MM.1S (cell line): Measurements from ENCODE around the gene HLA-G.

Experiments
- CTCF ChIP-seq: fragments of 300-600 bp; sonication (generic); IDR thresholded peaks from 2 replicates; pipeline ENCODE4 v1.5.1; 2016; ENCODE audit warnings: antibody characterized with exemption, low read length, mixed read lengths
- EZH2 ChIP-seq: fragments of 300-600 bp; sonication (generic); optimal IDR thresholded peaks from 2 replicates; pipeline ENCODE3; 2017; ENCODE audit warnings: low read depth, mild to moderate bottlenecking, antibody characterized with exemption, low read length, mixed read lengths

DNA sequence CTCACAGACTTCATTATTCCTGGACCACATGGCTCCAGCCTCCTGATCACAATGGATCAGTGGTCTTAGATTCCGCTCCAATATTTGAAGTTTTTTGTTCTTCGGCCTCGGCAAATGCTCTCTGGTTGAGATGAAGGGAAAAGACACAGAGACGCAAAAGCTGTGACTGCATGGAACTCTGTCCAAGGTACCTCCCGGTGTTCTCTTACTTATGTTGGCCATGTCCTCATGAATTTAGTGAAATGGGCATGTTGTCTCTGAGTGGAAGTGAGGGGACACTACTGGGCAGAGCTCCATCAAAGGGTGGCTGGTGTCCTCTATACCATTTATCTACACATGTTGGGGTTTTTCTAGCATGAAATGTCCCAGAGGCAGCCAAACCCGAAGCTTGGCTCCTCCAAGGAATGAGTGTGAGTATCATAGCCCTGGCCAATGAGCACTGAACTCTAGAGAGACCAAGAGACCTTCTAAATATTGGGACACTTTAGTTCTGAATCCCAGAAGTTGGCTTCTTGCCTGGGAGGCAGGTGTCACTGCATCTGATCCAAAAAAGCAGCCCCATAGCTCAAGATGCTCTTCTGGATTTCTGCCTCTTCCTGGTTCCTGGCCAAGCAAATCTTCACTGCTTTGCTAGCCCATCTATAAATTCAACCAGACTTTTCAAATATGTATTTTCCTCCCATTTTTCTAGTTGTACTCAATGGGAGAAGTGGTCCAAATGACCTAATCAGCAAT, 34.1 kb downstream of the HLA-G start:
- TF ChIP-seq CTCF (no peak), EZH2 (no peak)
